ENCODE results near the gene ELP1.
"Not testable (repeated sequence)": the region's sequence is repeated elsewhere in the genome, so short reads cannot be mapped to it uniquely, and the experiment has no call there.

Gene ELP1

DNA sequence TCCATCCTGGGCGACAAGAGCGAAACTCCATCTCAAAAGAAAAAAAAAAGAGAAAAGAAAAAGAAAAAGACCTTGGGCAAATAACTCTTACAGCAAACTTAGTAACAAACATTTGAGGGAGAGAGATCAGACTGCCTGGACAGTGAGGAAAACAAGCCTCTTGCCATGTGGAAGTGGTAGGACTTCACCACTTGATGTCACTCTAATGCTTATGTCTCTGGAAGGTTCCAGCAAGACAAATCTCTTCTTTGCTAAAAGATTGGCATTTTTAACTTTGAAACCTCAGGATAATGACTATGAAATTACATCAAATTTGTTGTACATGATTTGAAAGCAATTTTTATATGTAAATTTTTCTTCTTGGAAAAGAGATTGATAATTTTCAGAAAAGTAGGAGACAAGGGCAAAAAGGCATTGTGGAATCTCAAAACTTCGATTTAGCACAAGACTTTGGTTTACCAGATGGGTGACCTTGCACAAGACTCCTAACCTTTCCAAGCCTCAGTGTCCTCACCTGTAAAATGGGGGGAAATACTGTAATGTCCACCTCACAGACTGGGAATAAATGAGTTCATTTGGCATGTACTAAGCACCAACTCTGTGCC, 83.5 kb downstream of the ELP1 start:
- no peak for DNase-seq

DNA sequence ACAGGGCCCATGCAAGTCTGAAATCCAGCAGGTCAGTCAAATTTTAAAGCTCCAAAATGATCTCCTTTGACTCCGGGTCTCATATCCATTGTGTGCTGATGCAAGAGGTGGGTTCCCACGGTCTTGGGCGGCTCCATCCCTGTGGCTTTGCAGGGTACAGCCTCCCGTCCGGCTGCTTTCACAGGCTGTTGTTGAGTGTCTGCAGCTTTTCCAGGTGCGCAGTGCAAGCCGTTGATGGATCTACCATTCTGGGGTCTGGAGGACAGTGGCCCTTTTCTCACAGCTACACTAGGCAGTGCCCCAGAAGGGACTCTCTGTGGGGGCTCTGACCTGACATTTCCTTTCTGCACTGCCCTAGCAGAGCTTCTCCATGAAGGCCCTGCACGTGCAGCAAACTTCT, 85.6 kb downstream of the ELP1 start:
- not testable (repeated sequence) for DNase-seq

- DNase-seq: no peak
Measured at GRCh38 chr9:108845947-108846346, 88.0 kb downstream of the ELP1 start.

GRCh38 chr9:108845507-108845906, 88.4 kb downstream of the ELP1 start:
- no peak for DNase-seq

- no peak for DNase-seq
Measured at GRCh38 chr9:108844856-108845255, 89.1 kb downstream of the ELP1 start.

DNA sequence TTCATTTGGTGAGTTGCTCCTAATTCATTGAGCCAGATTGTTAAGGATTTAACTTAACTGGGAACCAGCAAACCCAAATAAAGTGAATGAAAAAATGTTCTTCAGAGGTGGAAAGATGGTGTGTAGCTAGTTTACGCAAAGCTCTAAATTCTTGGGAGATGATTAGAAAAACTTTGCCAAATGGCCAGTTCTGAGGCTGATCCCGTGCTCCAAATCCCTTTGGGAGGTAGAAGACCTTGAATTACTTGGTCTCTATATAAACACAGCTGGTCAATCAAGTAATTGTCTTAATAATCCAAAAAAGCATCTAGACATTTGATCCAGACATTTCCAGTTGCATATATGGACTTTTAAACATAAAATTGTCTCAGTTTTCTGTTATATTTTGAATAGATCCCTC, 89.5 kb downstream of the ELP1 start:
- DNase-seq: no peak

- DNase-seq: no peak
Measured at GRCh38 chr9:108842610-108843295, 91.2 kb downstream of the ELP1 start.

GRCh38 chr9:108839561-108839960, 94.4 kb downstream of the ELP1 start:
- DNase-seq: not testable (repeated sequence)

GRCh38 chr9:108838017-108838416, 95.9 kb downstream of the ELP1 start:
- DNase-seq: no peak

GRCh38 chr9:108837530-108837929, 96.4 kb downstream of the ELP1 start:
- DNase-seq: no peak

DNA sequence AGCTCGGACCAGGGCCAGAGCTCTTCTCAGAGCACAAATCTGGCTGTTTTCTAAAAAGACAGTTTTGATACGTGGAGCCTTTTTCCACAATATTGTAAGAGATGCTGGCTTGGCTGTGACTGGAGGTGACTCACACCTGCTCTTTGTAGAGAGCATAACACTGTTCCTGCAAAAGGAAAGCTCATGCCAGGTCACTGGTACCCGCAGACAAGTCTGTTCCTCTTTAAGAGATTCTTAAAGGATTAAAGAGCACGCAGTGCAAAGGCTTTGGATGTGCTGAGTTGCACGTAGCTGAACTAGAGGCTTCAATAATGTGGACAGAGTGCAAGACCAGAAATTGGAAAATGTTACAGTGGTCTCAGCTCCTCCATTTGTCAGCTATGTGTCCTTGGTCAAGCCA, 97.1 kb downstream of the ELP1 start:
- DNase-seq: no peak

DNA sequence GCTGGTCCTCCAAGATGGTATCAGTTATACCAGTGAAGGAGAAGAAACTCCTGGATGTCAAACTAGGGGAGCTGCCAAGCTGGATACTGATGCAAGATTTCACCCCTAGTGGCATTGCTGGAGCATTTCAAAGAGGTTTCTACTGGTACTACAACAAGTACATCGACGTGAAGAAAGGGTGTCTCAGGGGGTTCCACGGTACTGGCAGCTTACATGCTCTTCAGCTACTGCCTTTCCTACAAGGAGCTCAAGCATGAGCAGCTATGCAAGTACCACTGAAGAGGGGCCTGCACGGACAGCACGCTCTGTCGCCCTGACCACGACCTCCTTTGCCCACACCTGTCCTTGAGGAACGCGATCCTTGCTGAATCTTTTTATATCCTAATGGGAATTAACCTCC, 97.6 kb downstream of the ELP1 start:
- no peak for DNase-seq

DNA sequence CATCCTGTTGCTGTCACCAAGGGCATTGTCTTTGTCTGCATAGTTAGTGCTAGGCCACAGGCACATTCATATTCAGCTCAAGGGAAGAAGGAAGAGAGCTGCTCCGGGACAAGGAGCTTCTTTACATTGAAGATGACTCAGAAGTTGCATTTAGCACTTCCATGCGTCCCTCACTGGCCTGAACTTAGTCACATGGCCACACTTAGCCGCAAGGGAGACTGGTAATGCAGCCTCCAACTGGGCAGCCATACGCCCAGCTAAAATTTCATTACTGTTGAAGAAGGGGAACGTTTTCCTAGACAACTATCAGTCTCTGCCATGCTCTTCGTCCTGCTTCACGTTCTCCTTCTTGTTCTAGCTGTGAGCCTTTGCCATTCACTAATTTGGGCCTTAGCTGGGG, 98.1 kb downstream of the ELP1 start:
- DNase-seq: no peak

DNA sequence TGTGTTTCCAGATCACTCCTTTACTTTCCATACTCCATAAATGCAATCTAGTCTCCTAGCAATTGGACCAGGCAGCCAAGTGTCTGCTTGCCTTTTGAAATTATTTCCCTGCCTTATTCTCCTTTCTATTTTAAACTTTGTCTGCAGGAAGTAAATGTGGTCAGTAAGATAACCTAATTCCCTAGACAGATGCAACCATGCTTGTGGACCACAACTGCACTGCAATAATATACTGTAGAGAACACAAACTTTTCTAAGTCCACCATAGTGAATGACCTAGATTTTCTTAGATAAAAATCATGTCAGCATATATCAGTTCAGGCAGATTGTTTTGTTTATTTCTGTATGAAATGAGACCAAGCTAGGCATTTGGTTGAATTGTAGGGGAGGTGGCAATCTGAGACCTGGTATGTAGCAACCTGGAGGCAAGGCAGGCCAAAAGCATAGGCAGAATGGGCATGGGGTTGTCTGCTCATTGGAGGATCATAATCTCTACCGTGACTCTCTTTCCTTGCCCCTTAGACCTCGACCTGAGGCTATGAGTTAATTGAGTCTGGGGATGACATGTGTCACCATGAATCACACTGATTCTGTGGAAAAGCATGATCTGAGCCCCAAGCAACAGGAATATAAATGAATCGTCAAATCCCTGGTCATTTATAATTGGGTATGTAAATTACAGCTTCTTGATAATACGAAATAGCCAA, 98.8 kb downstream of the ELP1 start:
- DNase-seq: no peak

- no peak for DNase-seq
Measured at GRCh38 chr9:108832179-108832500, 101.8 kb downstream of the ELP1 start.

GRCh38 chr9:108831496-108832178, 102.3 kb downstream of the ELP1 start:
- no peak for DNase-seq

DNA sequence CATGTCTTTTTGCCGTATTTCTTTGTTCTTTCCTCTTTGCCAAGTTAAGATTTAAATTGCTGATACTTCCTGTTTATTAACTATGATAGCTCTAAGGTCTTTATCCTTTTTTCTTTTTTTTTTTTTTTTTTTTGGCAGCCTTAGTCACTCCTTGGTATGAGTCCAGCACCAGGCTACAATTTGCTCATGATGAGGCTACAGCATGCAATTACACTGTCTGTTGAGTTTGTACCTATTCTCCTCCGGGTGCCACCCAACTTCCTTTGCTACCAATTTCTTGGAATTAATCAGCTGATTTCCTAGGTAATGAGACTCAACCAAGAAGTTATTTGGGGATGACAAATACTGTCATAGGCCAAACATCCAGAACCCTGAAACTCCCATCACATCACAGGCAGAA, 103.7 kb downstream of the ELP1 start:
- DNase-seq: no peak

DNA sequence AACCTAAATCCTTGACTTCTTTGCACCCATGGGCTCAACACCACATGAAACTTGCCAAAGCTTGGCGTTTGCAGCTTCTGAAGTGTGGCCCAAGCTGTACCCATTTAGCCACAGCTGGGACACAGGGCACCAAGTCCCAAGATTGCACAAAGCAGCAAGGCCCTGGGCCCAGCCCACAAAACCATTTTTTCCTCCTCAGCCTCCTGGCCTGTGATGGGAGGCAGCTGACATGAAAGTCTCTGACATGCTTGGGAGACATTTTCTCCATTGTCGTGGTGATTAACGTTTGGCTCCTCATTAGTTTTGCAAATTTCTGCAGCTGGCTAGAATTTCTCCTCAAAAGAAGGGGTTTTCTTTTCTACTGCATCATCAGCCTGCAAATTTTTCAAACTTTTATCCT, 110.1 kb downstream of the ELP1 start:
- DNase-seq: no peak

Measured in NCI-H526 treated with DMSO at 0.1 percent for 48 hours (cell line).